OCI-LY1 (cell line): ENCODE measurements around the gene KDM5B.

Source experiments
- EZH2 ChIP-seq: fragments of 200-600 bp; sonication (generic), shearing (Covaris generic); IDR thresholded peaks from 2 replicates; pipeline ENCODE4 v1.8.0; 2017; ENCODE audit warnings: borderline replicate concordance, mixed run types, mild to moderate bottlenecking, antibody characterized with exemption, low read length, moderate library complexity, mixed read lengths
- TF ChIP-seq, protein P1 (sequence below): fragments of 200-600 bp; sonication (generic), shearing (Covaris generic); IDR thresholded peaks from 2 replicates; pipeline ENCODE4 v1.5.1; 2017; ENCODE audit warnings: mild to moderate bottlenecking, antibody characterized with exemption, low read length, moderate library complexity, mixed read lengths

DNA sequence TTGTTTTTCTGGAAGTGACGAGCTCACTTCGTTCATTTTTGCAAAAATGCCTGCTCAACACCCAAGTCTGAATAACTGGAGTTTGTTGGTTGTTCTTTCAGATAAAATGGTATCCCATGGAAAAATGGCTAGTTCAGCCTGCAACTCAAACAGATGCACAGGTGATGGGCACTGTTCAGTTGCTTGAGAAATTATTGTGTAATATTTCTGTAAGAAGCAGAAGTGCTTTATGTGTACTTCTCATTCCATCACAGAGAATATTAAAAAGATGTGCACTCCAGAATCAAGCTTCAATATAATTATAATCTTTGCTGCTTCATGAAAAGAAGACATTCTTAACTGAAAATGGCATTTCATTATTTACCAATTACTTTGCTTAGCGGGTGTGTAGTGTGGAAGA, 107.0 kb downstream of the KDM5B start:
- no peak for TF ChIP-seq EZH2
- TF ChIP-seq, protein P1, sequence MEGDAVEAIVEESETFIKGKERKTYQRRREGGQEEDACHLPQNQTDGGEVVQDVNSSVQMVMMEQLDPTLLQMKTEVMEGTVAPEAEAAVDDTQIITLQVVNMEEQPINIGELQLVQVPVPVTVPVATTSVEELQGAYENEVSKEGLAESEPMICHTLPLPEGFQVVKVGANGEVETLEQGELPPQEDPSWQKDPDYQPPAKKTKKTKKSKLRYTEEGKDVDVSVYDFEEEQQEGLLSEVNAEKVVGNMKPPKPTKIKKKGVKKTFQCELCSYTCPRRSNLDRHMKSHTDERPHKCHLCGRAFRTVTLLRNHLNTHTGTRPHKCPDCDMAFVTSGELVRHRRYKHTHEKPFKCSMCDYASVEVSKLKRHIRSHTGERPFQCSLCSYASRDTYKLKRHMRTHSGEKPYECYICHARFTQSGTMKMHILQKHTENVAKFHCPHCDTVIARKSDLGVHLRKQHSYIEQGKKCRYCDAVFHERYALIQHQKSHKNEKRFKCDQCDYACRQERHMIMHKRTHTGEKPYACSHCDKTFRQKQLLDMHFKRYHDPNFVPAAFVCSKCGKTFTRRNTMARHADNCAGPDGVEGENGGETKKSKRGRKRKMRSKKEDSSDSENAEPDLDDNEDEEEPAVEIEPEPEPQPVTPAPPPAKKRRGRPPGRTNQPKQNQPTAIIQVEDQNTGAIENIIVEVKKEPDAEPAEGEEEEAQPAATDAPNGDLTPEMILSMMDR = no peak
